GM12872 (cell line): ENCODE data around the gene PSMA3.

ENCODE experiments used
- CTCF ChIP-seq: IDR thresholded peaks from 3 replicates; pipeline ENCODE4 v1.5.1; 2011; ENCODE audit warnings: low read depth, mild to moderate bottlenecking, low read length, moderate library complexity; ENCODE audit not compliant: insufficient read depth

Gene PSMA3

GRCh38 chr14:58215191-58215914 is 29.3 kb upstream of the PSMA3 start:
- no peak for TF ChIP-seq CTCF

- no peak for TF ChIP-seq CTCF
These were observed 28.1 kb upstream of the PSMA3 start for GRCh38 chr14:58216544-58216943.

GRCh38 chr14:58227096-58227819 is 17.4 kb upstream of the PSMA3 start:
- TF ChIP-seq CTCF: no peak

- TF ChIP-seq CTCF: no peak
These were observed 6.1 kb upstream of the PSMA3 start for GRCh38 chr14:58238252-58239243.

GRCh38 chr14:58239244-58240195 is 5.1 kb upstream of the PSMA3 start:
- no peak for TF ChIP-seq CTCF

- TF ChIP-seq CTCF: no peak
These were observed 670 bp upstream of the PSMA3 start for GRCh38 chr14:58243790-58244555.
